Measurements from ENCODE around the gene STK36. TPM values are rescaled to one million over a fixed set of nuclear protein-coding genes. Genes with fewer than 3 reads are reported as not detected.

The STK36 gene, protein sequence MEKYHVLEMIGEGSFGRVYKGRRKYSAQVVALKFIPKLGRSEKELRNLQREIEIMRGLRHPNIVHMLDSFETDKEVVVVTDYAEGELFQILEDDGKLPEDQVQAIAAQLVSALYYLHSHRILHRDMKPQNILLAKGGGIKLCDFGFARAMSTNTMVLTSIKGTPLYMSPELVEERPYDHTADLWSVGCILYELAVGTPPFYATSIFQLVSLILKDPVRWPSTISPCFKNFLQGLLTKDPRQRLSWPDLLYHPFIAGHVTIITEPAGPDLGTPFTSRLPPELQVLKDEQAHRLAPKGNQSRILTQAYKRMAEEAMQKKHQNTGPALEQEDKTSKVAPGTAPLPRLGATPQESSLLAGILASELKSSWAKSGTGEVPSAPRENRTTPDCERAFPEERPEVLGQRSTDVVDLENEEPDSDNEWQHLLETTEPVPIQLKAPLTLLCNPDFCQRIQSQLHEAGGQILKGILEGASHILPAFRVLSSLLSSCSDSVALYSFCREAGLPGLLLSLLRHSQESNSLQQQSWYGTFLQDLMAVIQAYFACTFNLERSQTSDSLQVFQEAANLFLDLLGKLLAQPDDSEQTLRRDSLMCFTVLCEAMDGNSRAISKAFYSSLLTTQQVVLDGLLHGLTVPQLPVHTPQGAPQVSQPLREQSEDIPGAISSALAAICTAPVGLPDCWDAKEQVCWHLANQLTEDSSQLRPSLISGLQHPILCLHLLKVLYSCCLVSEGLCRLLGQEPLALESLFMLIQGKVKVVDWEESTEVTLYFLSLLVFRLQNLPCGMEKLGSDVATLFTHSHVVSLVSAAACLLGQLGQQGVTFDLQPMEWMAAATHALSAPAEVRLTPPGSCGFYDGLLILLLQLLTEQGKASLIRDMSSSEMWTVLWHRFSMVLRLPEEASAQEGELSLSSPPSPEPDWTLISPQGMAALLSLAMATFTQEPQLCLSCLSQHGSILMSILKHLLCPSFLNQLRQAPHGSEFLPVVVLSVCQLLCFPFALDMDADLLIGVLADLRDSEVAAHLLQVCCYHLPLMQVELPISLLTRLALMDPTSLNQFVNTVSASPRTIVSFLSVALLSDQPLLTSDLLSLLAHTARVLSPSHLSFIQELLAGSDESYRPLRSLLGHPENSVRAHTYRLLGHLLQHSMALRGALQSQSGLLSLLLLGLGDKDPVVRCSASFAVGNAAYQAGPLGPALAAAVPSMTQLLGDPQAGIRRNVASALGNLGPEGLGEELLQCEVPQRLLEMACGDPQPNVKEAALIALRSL (N-terminal part only)
- polyA plus RNA-seq (ENCODE audit: insufficient read length in 3 of 3) = 10 to 100 TPM; 55.3 to 70.7 (median 62.0) TPM

DNA sequence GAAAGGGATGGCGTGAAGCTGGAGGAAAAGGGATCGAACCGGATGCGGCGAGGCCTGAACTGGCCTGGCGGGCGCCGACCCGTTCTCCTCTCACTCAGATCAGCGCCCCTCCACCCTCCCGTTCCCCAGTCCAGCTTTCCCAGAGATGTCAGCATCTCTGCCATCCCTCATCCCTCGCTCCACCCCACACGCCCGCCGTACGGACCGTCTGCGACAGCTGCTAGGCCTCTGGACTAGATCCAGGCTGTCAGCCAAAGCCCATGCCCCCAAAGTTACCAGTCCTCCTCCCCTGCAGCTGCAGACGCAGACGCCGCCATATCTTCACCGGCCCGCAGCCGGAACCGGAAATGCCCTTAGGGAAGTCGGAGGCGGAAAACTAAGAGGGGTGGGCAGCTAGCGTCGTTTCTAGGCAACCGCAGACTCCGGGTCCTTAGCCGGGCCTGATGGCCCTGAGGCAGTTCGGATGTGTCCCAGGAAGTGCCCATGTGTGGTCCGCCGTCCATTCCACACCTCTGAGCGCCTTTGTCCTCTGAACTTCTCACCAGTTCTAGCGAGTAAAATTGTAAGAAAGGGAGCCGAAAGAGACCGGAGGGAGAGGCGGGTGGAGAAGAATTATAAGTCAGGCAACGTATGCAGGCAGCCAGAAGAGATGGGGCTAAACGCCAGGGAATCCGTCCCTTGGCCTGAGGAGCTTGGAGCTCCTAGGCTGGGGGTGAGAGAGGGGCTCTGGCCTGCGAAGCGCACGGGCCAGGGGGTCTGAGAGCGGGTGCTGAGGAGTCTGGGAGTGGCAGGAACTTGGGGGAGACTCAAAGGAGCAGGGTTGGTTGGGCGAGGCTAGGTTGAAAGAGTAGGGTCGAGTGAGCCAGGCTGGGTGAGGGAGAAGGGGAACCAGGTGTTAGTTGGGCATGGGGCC, at the start of gene STK36, which contains the start of gene RNF25:
Gene STK36 (plus strand): TSS at position 433 of the 913 bp plus-strand sequence. CDS start 744 bp downstream, outside the sequence.
Gene RNF25 (minus strand): TSS at position 349 of the 913 bp plus-strand sequence. CDS start 32 bp downstream, at position 317.
- peak; percentile 71 to 82 (median 76) for DNase-seq (ENCODE audit: low read depth in 3 of 3, low spot score in 2 of 3)

DNA sequence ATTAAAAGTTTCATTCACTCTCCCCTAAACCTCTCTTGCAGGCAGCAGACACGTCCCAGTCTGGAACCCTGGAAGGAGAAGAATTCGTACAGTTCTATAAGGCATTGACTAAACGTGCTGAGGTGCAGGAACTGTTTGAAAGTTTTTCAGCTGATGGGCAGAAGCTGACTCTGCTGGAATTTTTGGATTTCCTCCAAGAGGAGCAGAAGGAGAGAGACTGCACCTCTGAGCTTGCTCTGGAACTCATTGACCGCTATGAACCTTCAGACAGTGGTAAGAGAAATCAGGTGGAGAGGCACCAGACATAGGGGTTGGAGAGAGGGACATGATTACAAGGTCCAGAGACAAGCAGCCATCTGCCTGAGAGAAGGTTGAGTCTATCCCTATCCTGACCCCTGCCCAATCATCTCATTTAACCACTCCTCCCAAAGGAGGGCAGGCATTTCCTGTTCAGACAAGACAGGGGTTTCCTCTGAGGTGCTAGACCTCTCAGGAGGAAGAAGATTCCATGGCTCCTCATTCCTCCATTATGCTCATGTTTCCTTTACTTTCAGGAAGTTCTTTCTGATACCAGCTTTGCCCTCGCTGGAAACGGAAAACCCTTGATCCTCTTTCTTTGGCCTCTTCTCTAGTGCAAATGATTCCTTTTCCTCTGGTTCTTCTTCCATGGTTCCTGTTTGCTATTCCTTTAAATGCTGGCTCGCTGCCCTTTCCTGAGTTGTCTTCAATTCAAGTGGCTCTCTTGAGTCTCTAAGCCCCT, 49.1 kb upstream of the STK36 start:
- DNase-seq (ENCODE audit: low read depth in 3 of 3, low spot score in 2 of 3) = no peak

GRCh38 chr2:218623366-218623705, 48.5 kb upstream of the STK36 start:
- no peak for DNase-seq (ENCODE audit: low read depth in 3 of 3, low spot score in 2 of 3)

GRCh38 chr2:218626369-218626768, 45.5 kb upstream of the STK36 start:
- DNase-seq (ENCODE audit: low read depth in 3 of 3, low spot score in 2 of 3) = no peak

GRCh38 chr2:218627939-218628338, 43.9 kb upstream of the STK36 start:
- DNase-seq (ENCODE audit: low read depth in 3 of 3, low spot score in 2 of 3) = no peak

DNA sequence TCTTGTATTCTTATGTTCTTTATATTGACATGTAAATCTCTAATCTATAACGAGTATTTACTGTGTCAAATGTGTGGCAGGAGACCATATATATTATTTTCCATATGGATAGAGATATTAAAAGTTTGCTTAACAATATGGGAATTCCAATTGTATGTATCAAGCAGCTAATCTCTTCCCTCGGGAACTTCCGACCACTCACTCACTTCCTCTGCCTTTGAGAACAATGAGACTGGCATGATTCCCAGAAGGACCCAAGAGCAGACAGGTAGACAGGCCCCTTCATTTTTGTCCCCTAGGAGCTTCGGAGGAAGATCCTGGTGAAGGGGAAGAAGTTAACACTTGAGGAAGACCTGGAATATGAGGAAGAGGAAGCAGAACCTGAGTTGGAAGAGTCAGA, 40.0 kb upstream of the STK36 start:
- no peak for DNase-seq (ENCODE audit: low read depth in 3 of 3, low spot score in 2 of 3)

GRCh38 chr2:218635719-218636118, 36.2 kb upstream of the STK36 start:
- no peak for DNase-seq (ENCODE audit: low read depth in 3 of 3, low spot score in 2 of 3)

- DNase-seq (ENCODE audit: low read depth in 3 of 3, low spot score in 2 of 3) = no peak
Observed at GRCh38 chr2:218638372-218638771, 33.5 kb upstream of the STK36 start.

GRCh38 chr2:218642121-218642656, 29.7 kb upstream of the STK36 start:
- DNase-seq (ENCODE audit: low read depth in 3 of 3, low spot score in 2 of 3) = no peak

- DNase-seq (ENCODE audit: low read depth in 3 of 3, low spot score in 2 of 3) = no peak
Observed at GRCh38 chr2:218642786-218643185, 29.1 kb upstream of the STK36 start.

GRCh38 chr2:218643751-218644310, 28.1 kb upstream of the STK36 start:
- DNase-seq (ENCODE audit: low read depth in 3 of 3, low spot score in 2 of 3) = no peak

DNA sequence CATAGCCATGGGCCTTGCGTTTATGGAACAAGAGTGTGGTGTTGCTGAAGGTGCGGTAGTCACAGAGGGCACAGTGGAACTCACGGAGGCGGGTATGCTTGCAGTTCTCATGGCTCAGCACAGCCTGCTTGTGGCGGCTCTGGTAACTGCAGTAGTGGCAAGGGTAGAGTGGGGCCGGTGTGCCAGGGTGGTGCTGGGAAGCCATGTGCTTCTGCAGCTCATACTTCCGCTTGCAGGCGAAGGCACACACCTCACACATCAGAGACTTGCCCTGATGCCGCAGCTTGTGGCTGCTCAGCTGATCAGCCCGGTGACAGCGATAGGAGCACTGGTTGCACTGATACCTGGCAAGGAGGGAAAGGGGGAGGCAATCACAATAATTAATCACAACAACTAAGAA, 27.2 kb upstream of the STK36 start:
- DNase-seq (ENCODE audit: low read depth in 3 of 3, low spot score in 2 of 3) = no peak

GRCh38 chr2:218645126-218645525, 26.8 kb upstream of the STK36 start:
- DNase-seq (ENCODE audit: low read depth in 3 of 3, low spot score in 2 of 3) = no peak

DNA sequence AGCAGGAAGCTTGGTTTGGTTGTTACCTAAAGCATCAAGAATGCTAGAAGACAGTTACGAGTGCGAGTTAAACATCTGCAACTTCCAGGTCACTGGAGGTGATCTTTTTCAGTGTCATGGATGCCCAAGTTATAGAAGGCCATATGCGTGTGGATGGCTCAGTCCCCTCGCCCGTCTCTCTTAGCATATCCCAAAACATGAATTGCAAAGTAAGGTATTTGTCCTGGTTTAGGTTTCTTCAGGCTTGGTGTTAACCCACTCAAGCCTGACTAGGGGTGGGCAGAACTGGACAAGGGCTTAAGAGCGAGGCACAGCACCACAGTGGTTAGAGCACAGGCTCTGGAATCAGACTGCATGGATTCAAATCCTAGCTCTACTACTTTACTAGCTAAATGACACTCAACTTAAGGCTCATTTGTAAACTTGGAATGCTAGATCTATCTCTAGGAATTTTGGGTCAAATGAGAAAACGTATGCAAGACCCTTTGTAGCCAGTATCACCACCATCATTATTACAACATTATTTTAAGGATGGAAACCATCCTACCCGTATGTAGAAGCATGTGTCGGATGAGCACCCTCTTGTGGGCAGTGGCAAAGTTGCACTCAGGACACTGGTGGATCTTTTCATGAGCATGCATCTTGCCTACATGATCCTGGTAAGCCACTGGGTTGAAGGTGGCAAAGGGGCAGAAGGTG, 23.6 kb upstream of the STK36 start:
- DNase-seq (ENCODE audit: low read depth in 3 of 3, low spot score in 2 of 3) = no peak

- DNase-seq (ENCODE audit: low read depth in 3 of 3, low spot score in 2 of 3) = no peak
Observed at GRCh38 chr2:218648787-218649100, 23.1 kb upstream of the STK36 start.

- DNase-seq (ENCODE audit: low read depth in 3 of 3, low spot score in 2 of 3) = no peak
Observed at GRCh38 chr2:218655751-218656150, 16.1 kb upstream of the STK36 start.

- DNase-seq (ENCODE audit: low read depth in 3 of 3, low spot score in 2 of 3) = peak in 1 of 3 donors; percentile 1
Observed at GRCh38 chr2:218658671-218659257, 13.1 kb upstream of the STK36 start.

Measured in right renal cortex interstitium (tissue), 3 donors.